Activated T-helper 1 cell treated with anti-CD3 and anti-CD28 coated beads, Interleukin-12 subunit alpha, Interleukin-12 subunit beta, Interleukin-2, Interleukin-4 antibody, amounts not matched to agents 30 ng/mL and 10 ng/mL and 1 ng/mL, durations not matched to agents 14 hours and 24 hours and 36 hours (primary cell): ENCODE results near the gene STK10. TPM values are rescaled to one million over a fixed set of nuclear protein-coding genes. Genes with fewer than 3 reads are reported as not detected.

Experiments
- DNase-seq: peaks from one replicate; pipeline ENCODE4 v3.0.0; 2021; ENCODE audit warnings: low spot score
- H3K27ac Mint-ChIP-seq: one replicate; pipeline ENCODE4 v1.8.0; 2021; ENCODE audit warnings: mild to moderate bottlenecking, mixed read lengths
- H3K27me3 Mint-ChIP-seq: one replicate; pipeline ENCODE4 v1.8.0; 2022; ENCODE audit warnings: mild to moderate bottlenecking, moderate library complexity, mixed read lengths; ENCODE audit not compliant: insufficient read depth
- H3K36me3 Mint-ChIP-seq: one replicate; pipeline ENCODE4 v1.8.0; 2021; ENCODE audit warnings: low read depth, mixed read lengths
- H3K4me1 Mint-ChIP-seq: one replicate; pipeline ENCODE4 v1.8.0; 2021; ENCODE audit warnings: low read depth, mixed read lengths
- H3K4me3 Mint-ChIP-seq: one replicate; pipeline ENCODE4 v1.8.0; 2021; ENCODE audit warnings: mild to moderate bottlenecking, moderate library complexity, mixed read lengths
- H3K9me3 Mint-ChIP-seq: one replicate; pipeline ENCODE4 v1.8.0; 2021; ENCODE audit warnings: mixed read lengths
- intact Hi-C: fragments of 100-400 bp; cut with micrococcal nuclease; formaldehyde crosslinking; loops from one replicate; pipeline ENCODE4 v1.15.1; 2024
- total RNA-seq: library from RNA; stranded (reverse); gene quantifications from 2 replicates; pipeline ENCODE4 v1.2.3, GENCODE V29; 2022

STK10 gene
- total RNA-seq, 1 donor from 2014 or later, result 91.9 TPM

DNA sequence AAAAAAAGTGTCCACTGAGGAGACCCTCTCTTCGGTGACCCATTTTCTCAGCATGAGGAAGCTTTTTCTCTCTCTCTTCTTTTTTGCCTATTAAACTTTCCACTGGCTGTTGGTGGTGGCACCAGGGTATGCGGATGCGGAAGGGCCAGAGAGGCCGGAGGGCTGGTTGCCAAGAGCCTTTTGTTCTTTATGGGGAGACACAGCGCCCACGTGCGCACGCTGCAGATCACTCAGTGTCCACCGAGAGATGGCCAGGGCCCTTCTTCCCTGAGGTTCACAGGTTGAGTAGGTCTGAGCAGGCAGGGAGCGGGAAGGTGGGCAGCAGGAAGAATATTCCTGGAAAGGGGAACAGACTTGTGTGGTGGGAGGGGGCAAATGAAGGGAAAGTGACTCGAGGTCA, 69.1 kb downstream of the STK10 start:
- H3K4me1 Mint-ChIP-seq, result peaks cover 30% of the 10 kb centered on the region
- H3K36me3 Mint-ChIP-seq, result peaks cover 25% of the 10 kb centered on the region
- no peak overlapping the region for H3K4me3 Mint-ChIP-seq
- no peaks in the 10 kb centered on the region for H3K27me3 Mint-ChIP-seq
- DNase-seq, result no peak
- H3K9me3 Mint-ChIP-seq, result no peaks in the 10 kb centered on the region
- intact Hi-C loops, result no loop called here
- H3K27ac Mint-ChIP-seq, result no peak overlapping the region

DNA sequence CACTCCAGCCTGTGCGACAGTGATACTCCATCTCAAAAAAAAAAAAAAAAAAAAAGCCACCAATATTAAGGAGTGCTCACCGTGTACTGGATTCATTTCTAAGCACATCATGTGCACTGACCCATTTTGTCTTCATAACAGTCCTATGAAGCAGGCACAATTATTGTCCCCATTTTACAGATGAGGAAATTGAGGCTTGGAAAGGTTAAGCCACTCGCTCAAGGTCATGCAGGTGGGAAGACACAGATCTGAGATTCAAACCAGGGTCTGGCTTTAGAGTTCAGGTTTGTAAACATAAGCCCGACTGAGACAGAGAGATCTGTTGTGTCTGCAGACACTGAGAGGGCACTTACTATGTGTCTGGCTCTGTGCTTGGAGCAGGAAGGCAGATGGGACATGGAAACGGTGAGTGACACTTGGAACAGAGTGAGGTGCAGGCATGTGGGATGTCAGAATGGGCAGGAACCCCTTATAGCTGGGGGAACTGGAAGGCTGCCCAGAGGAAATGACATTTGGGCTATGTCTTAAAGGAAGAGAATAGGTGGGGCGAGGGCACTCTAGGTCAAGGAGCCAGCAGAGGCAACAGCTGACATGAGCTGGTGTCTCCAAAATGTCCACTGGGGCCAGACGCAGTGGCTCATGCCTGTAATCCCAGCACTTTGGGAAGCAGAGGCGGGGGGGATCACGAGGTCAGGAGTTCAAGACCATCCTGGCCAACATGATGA, 69.9 kb downstream of the STK10 start:
- intact Hi-C loops, result no loop called here
- no peak for DNase-seq
- Mint-ChIP-seq H3K36me3 (peaks cover 25% of the 10 kb centered on the region), H3K27ac (peak overlapping the region; percentile 82), H3K27me3 (no peaks in the 10 kb centered on the region), H3K9me3 (no peaks in the 10 kb centered on the region), H3K4me1 (peaks cover 37% of the 10 kb centered on the region), H3K4me3 (peak overlapping the region; percentile 7)

DNA sequence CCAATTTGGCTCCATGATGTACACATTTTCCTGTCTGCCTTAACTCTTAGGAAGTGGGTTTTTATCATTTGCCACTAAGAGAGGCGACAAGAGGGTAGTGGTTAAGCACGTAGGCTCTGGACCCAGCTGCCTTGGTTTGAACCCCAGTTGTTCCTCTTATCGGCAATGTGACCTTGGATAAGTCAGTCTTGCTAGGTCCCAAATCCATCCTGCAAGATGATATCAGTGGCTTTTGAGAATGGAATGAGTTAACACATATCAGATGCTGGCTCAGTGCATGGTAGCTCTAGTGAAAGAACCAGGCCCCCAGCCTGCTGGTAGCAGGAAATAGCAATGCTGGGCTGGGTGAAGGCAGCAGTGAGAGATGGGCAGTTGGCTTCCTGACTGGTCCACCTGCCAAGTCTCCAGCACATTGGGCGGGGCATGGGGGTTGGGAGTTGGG, 72.5 kb downstream of the STK10 start:
- H3K36me3 Mint-ChIP-seq, result peaks cover 24% of the 10 kb centered on the region
- H3K27me3 Mint-ChIP-seq, result no peaks in the 10 kb centered on the region
- H3K4me3 Mint-ChIP-seq, result peak overlapping the region; percentile 78
- H3K9me3 Mint-ChIP-seq, result no peaks in the 10 kb centered on the region
- H3K4me1 Mint-ChIP-seq, result peaks cover 61% of the 10 kb centered on the region
- peak overlapping the region; percentile 91 for H3K27ac Mint-ChIP-seq
- no peak for DNase-seq
- intact Hi-C loops, result loop anchor here (1.0 to 2.0 kb wide), 3 partner anchors 10 to 109 kb away; partner anchors contain the start of gene FBXW11

DNA sequence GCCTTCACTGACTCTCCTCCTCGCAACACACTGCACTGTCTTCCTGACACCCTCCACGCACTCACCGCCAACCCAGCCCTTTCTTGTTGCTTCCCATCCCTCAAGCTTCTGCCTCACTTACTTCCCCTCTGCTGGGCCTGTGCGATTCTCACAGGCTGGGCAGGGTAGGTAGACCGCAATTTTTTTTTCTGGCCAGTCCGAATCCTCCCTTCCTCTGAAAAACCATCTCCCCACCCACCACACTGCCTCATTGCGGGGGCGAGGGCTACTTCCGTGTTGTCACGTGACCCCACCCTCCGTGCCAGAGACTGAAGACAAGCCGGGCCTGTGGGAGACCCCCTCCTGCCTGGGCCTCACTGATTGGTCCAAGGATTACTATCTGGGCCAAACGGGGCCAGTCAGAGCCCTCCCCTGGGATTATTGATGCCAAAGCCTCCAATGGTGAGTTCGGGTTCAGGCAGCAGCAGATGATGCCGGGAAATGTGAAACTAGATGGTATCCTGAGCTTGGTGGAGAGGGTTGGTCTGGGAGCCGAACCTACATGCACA, 73.1 kb downstream of the STK10 start:
- H3K4me1 Mint-ChIP-seq, result peaks cover 67% of the 10 kb centered on the region
- peaks cover 25% of the 10 kb centered on the region for H3K36me3 Mint-ChIP-seq

DNA sequence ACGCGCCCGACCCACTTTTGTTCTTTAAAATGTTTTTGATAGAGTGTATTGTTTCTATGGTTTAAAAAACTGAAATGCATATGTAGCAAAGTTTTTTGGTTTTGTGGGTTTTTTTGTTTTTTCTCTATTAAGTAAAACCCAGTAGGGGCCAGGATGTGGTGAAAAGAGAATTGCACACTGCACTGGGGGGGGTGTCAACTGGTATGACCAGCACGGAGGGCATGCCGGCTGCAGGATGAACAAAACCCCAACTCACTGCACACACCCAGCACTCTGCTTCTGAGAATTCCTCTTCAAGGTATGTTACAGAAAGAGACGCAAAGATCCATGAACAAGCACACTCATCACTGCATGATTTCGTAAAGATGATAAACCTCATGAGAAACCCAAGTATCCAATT, 75.0 kb downstream of the STK10 start:
- Mint-ChIP-seq H3K27ac (peak overlapping the region; percentile 87), H3K27me3 (no peaks in the 10 kb centered on the region), H3K4me1 (peaks cover 69% of the 10 kb centered on the region), H3K36me3 (peaks cover 29% of the 10 kb centered on the region), H3K9me3 (no peaks in the 10 kb centered on the region), H3K4me3 (peak overlapping the region; percentile 65)
- peak; percentile 71 for DNase-seq
- intact Hi-C loops, result loop anchor here (1.0 to 5.0 kb wide), 3 partner anchors 20 to 171 kb away; no protein-coding TSS in a partner anchor

More for the DNA sequence above, 73.1 kb downstream of the STK10 start:
- H3K9me3 Mint-ChIP-seq, result no peaks in the 10 kb centered on the region
- H3K27ac Mint-ChIP-seq, result peak overlapping the region; percentile 91
- no peaks in the 10 kb centered on the region for H3K27me3 Mint-ChIP-seq
- peak; percentile 68 for DNase-seq
- intact Hi-C loops, result loop anchor here (1.0 to 5.0 kb wide), 4 partner anchors 10 to 122 kb away; partner anchors contain the start of gene FBXW11
- peak overlapping the region; percentile 78 for H3K4me3 Mint-ChIP-seq

DNA sequence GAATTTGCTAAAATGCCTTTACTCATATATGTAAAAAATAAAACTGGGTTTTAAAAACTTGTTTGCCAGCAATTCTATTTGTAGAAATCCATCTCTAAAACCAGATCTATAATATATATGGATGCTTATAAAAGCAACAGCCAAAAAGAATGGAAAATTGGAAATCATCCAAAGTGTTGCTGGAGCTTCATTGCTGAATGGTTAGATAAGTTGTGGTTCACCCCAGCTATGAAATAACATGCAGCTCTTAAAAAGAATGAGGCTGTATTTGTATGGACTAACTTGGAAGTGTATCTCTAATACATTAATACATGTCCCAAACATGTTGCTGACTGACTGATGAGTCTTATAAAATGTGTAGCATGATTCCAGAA, 76.2 kb downstream of the STK10 start:
- Mint-ChIP-seq H3K27me3 (no peaks in the 10 kb centered on the region), H3K27ac (peak overlapping the region; percentile 87), H3K9me3 (no peaks in the 10 kb centered on the region), H3K4me1 (peaks cover 72% of the 10 kb centered on the region), H3K36me3 (peaks cover 27% of the 10 kb centered on the region), H3K4me3 (peak overlapping the region; percentile 72)
- intact Hi-C loops, result loop anchor here (1.0 to 5.0 kb wide), 7 partner anchors 21 to 181 kb away; partner anchors contain the start of gene STK10
- no peak for DNase-seq

DNA sequence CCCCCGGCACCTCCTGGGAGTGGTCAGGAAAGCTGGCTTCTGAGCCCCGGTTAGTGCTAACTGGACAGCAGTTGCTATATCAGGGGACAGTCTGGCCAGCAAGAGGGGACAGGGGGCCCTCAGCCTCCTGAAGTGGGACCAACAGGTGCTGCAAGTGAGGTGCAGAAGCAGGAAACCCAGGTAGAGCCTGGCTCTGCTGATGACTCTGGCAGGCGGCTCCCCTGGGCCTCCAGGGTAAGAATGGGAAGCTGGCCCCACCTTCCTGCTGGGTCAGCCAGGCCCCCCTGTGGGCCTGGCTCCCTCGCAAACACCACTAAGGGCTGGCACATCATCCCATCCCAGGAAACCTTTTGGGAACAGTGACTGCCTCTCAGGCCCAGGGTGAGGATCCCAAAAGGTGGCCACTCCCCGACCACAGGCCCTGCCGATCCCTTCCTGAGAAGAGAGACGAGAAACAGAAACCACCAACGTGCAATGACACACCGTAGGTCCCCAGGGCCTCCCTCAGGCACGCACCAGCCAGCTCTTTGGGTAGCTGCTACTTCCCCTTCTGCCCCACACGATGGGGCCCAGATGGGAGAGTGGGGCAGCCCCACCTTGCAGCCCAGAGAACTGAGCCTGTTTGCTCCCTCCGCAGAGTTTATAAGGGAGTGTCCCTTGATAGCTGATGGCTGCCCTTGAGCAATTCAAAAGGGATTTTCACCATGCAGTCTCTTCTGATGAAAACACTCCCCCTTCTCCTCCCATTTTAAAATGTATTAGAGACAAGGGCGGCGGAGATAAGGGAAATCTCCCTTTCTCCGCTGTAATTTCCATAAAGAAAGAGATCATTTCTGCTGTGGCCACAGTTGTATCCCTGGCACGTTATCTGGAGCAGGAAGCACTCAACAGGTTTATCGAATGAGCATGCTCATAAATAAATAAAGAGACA, 76.8 kb downstream of the STK10 start:
- no peaks in the 10 kb centered on the region for H3K9me3 Mint-ChIP-seq
- intact Hi-C loops, result loop anchor here (1.0 to 5.0 kb wide), 6 partner anchors 45 to 182 kb away; partner anchors contain the start of gene STK10
- peak overlapping the region; percentile 72 for H3K4me3 Mint-ChIP-seq
- peak; percentile 70 for DNase-seq
- H3K27me3 Mint-ChIP-seq, result no peaks in the 10 kb centered on the region
- peak overlapping the region; percentile 87 for H3K27ac Mint-ChIP-seq
- H3K36me3 Mint-ChIP-seq, result peaks cover 23% of the 10 kb centered on the region
- peaks cover 73% of the 10 kb centered on the region for H3K4me1 Mint-ChIP-seq

DNA sequence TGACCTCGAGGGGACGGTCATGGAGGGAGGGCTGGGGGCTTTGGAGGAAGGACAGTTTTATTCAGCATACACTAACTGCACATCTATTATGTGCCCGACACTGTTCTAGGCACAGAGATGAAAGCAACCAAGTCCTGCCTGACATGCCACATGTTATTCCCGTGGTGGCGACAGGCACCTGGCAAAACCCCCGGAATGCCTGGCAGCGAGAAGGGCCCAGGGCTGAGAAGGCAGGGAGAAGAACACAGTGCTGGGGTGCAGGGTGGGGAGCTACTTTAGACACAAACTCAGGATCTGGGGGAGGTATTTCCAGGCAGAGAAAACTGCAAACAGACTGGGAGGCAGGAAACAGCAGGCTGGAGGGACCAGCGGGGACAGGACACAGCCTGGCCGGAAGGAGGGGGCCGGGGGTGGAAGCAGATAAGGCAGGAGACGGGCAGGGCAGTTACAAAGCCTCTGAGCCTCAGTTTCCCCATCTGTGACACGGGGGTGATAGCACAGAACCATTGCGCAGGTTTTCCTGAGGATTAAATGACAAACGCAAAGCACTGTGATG, 77.7 kb downstream of the STK10 start:
- H3K27me3 Mint-ChIP-seq, result no peaks in the 10 kb centered on the region
- peak overlapping the region; percentile 87 for H3K27ac Mint-ChIP-seq
- intact Hi-C loops, result loop anchor here (5.0 kb wide), 1 partner anchor 127 kb away; no protein-coding TSS in a partner anchor
- peaks cover 67% of the 10 kb centered on the region for H3K4me1 Mint-ChIP-seq
- no peaks in the 10 kb centered on the region for H3K9me3 Mint-ChIP-seq
- no peak for DNase-seq
- peaks cover 19% of the 10 kb centered on the region for H3K36me3 Mint-ChIP-seq
- H3K4me3 Mint-ChIP-seq, result peak overlapping the region; percentile 9

DNA sequence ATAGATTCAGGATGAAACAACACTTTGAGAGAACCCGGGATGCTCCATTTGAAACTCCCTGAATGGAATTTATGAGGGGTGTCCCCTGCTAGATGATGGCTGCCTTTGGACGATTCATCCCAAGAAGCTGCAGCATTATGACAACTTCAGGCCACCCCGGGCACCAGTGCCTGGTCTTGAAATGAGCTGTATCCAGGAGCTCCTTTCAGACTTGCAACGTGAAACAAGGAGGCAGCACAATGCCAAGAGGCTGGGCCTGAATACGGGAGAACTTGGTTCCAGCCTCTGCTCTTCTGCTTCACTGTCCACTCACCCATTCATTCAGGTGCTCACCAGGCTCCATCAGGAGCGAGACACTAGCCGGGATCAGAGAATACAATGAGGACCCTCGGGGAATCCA, 78.3 kb downstream of the STK10 start:
- Mint-ChIP-seq H3K36me3 (peaks cover 17% of the 10 kb centered on the region), H3K9me3 (no peaks in the 10 kb centered on the region), H3K4me3 (no peak overlapping the region), H3K4me1 (peaks cover 61% of the 10 kb centered on the region), H3K27me3 (no peaks in the 10 kb centered on the region), H3K27ac (peak overlapping the region; percentile 70)
- no peak for DNase-seq
- intact Hi-C loops, result loop anchor here (5.0 kb wide), 2 partner anchors 128 to 588 kb away; no protein-coding TSS in a partner anchor

DNA sequence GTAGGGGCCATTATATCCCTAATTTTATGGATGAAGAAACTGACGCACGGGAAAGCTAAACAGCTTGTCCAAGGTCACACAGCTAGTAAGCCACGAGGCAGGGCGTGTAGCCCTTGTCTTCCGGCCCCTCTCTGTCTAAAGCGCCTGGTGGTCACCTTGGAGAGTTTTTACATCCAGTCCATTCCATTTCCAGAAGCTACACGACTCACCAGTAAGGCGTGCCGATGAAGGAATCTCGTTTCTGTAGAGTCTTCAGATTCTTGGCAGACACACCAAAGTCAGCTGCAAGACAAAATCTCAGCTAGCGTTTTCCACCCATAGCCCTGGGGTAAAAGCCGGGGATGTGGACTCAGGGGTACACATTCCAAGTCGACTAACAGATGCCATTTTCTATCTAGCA, 80.5 kb downstream of the STK10 start:
- Mint-ChIP-seq H3K27me3 (no peaks in the 10 kb centered on the region), H3K27ac (no peak overlapping the region), H3K4me1 (peaks cover 51% of the 10 kb centered on the region), H3K4me3 (no peak overlapping the region), H3K9me3 (no peaks in the 10 kb centered on the region), H3K36me3 (peaks cover 26% of the 10 kb centered on the region)
- no peak for DNase-seq
- intact Hi-C loops, result loop anchor here (1.0 to 5.0 kb wide), 3 partner anchors 81 to 590 kb away; partner anchors contain the start of gene STK10

DNA sequence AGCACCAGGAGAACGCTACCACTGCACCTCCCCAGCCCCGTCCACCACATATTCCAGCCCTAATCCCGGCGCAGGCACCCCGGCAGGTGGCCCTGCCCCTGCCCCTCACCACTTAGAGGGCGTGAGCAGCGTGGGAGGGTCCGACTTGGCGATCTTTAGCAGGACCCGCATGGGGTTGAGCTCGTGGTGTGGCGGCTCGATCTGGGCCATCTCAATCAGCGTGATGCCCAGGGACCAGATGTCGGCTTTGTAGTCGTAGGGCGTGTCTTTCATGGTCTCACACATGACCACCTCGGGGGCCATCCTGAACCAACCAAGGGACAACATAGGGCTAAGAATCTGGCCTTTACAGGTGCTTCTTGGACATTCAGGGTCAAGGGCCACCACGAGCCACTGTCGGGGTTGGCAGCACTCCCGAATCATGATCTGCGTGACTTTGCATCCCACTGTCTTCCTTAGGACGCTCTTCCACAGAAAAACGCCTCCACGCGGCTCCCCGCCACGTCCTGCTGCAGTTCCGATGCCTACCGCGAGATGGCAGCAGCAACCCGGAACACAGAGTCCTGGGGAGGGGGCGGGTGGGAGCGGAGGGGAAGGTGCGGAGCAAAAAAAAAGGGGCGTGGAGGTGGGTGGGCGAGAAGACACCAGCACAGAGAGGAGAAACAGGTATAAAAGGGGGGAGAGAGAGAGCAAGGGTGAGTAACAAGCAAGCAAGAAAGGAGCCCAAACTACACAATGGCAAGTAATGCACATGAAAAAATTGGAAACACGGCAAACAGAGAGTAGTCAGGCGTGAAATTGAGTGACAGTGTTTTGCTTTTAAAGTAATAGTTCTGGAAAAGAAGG, 81.3 kb downstream of the STK10 start:
- H3K27me3 Mint-ChIP-seq, result no peaks in the 10 kb centered on the region
- DNase-seq, result peak; percentile 40
- H3K9me3 Mint-ChIP-seq, result no peaks in the 10 kb centered on the region
- H3K4me3 Mint-ChIP-seq, result no peak overlapping the region
- H3K4me1 Mint-ChIP-seq, result peaks cover 45% of the 10 kb centered on the region
- H3K36me3 Mint-ChIP-seq, result peaks cover 33% of the 10 kb centered on the region
- H3K27ac Mint-ChIP-seq, result peak overlapping the region; percentile 34
- intact Hi-C loops, result loop anchor here (1.0 to 5.0 kb wide), 3 partner anchors 82 to 591 kb away; partner anchors contain the start of gene STK10
